Neuronal stem cell (in vitro differentiated cells): ENCODE results near the gene UBE4B.
A peak's percentile ranks its signal among the peaks of the same experiment; 100 is the strongest.

Source experiments
- DNase-seq: peaks from one replicate; pipeline ENCODE4 v3.0.0-alpha.2; 2013; ENCODE audit warnings: low spot score
- H2AFZ ChIP-seq: one replicate; pipeline ENCODE4 v1.6.1; 2013; ENCODE audit warnings: mild to moderate bottlenecking, low read length, inconsistent platforms
- H2AK5ac ChIP-seq: 2 replicates; pipeline ENCODE4 v1.6.1; 2013; ENCODE audit warnings: low read depth, mild to moderate bottlenecking, inconsistent platforms, low read length, moderate library complexity, mixed read lengths
- H2BK120ac ChIP-seq: 2 replicates; pipeline ENCODE4 v1.6.1; 2013; ENCODE audit warnings: low read depth, mild to moderate bottlenecking, inconsistent platforms, low read length, moderate library complexity, mixed read lengths
- H2BK12ac ChIP-seq: one replicate; pipeline ENCODE4 v1.6.1; 2013; ENCODE audit warnings: low read length, inconsistent platforms
- H2BK15ac ChIP-seq: 2 replicates; pipeline ENCODE4 v1.6.1; 2013; ENCODE audit warnings: mild to moderate bottlenecking, low read length, inconsistent platforms, mixed read lengths
- H2BK5ac ChIP-seq: one replicate; pipeline ENCODE4 v1.6.1; 2013; ENCODE audit warnings: inconsistent platforms, mild to moderate bottlenecking, low read length, moderate library complexity
- H3K14ac ChIP-seq: one replicate; pipeline ENCODE4 v1.6.1; 2013; ENCODE audit warnings: low read length, inconsistent platforms
- H3K18ac ChIP-seq: 2 replicates; pipeline ENCODE4 v1.6.1; 2013; ENCODE audit warnings: low read length, inconsistent platforms
- H3K23ac ChIP-seq: 2 replicates; pipeline ENCODE4 v1.6.1; 2013; ENCODE audit warnings: low read depth, mild to moderate bottlenecking, mixed read lengths, low read length, inconsistent platforms; ENCODE audit not compliant: poor library complexity
- H3K27ac ChIP-seq: replicated peaks from 3 replicates; pipeline ENCODE4 v1.5.1; 2013; ENCODE audit warnings: low read length, inconsistent platforms
- H3K27me3 ChIP-seq, 3 experiments: 2 replicates each; pipeline ENCODE4 v1.6.1; 2013; ENCODE audit warnings: low read length in 3 of 3, mild to moderate bottlenecking in 2 of 3, inconsistent platforms in 1 of 3, low read depth in 1 of 3, mixed read lengths in 1 of 3, moderate library complexity in 1 of 3; ENCODE audit not compliant: control insufficient read depth in 3 of 3, insufficient read depth in 3 of 3
- H3K36me3 ChIP-seq, 2 donors: replicated peaks in 1 of 2; 2 replicates each; pipeline ENCODE4 v1.6.1; 2013; ENCODE audit warnings: low read length in 2 of 2; ENCODE audit not compliant: control insufficient read depth in 2 of 2, insufficient read depth in 2 of 2
- H3K4ac ChIP-seq: 2 replicates; pipeline ENCODE4 v1.6.1; 2013; ENCODE audit warnings: inconsistent platforms, mild to moderate bottlenecking, low read length, moderate library complexity
- H3K4me1 ChIP-seq, 2 donors: 1 replicate in 1 of 2; 2 replicates in 1 of 2; pipeline ENCODE4 v1.6.1; 2013; ENCODE audit warnings: low read length in 2 of 2, low read depth in 1 of 2; ENCODE audit not compliant: control insufficient read depth in 2 of 2, insufficient read depth in 1 of 2
- H3K4me2 ChIP-seq: one replicate; pipeline ENCODE4 v1.6.1; 2013; ENCODE audit warnings: mild to moderate bottlenecking, low read length, inconsistent platforms; ENCODE audit not compliant: insufficient read depth, poor library complexity, severe bottlenecking
- H3K4me3 ChIP-seq, 2 donors: 2 replicates each; pipeline ENCODE4 v1.5.1; 2013; ENCODE audit warnings: low read length in 2 of 2, mild to moderate bottlenecking in 2 of 2, inconsistent platforms in 1 of 2, moderate library complexity in 1 of 2
- H3K79me1 ChIP-seq: one replicate; pipeline ENCODE4 v1.6.1; 2013; ENCODE audit warnings: low read depth, mild to moderate bottlenecking, inconsistent platforms, low read length, moderate library complexity
- H3K9ac ChIP-seq: one replicate; pipeline ENCODE4 v1.6.1; 2013; ENCODE audit warnings: mild to moderate bottlenecking, low read depth, low read length, inconsistent platforms; ENCODE audit not compliant: poor library complexity
- H3K9me3 ChIP-seq, 2 donors: replicated peaks in 1 of 2; 2 replicates each; pipeline versions ENCODE3 to v1.6.1; 2013; ENCODE audit warnings: low read length in 2 of 2, mild to moderate bottlenecking in 2 of 2, inconsistent platforms in 1 of 2, low read depth in 1 of 2, mixed read lengths in 1 of 2, moderate library complexity in 1 of 2; ENCODE audit not compliant: control insufficient read depth in 2 of 2, insufficient read depth in 1 of 2
- H4K8ac ChIP-seq: one replicate; pipeline ENCODE4 v1.6.1; 2013; ENCODE audit warnings: low read depth, mild to moderate bottlenecking, inconsistent platforms, low read length, moderate library complexity
- H4K91ac ChIP-seq: one replicate; pipeline ENCODE4 v1.6.1; 2013; ENCODE audit warnings: low read length, low read depth, mild to moderate bottlenecking, inconsistent platforms; ENCODE audit not compliant: poor library complexity
- WGBS, 2 donors: extraction: QIAGEN DNeasy Blood & Tissue Kit; methylation state at CpG; one replicate each; pipeline ENCODE4 v1.1.7; 2013; ENCODE audit warnings: missing lambda C conversion rate in 2 of 2, mixed read lengths in 1 of 2; ENCODE audit not compliant: insufficient read length in 2 of 2, insufficient replicate concordance in 1 of 2; ENCODE audit errors: extremely low coverage in 2 of 2; 5-methylcytosine and 5-hydroxymethylcytosine counted together

UBE4B gene

GRCh38 chr1:10143961-10144485 is 111.3 kb downstream of the UBE4B start:
- no peak overlapping the region for H2BK15ac ChIP-seq
- no peak overlapping the region for H2AFZ ChIP-seq
- H3K4me2 ChIP-seq = no peak overlapping the region
- H4K8ac ChIP-seq = no peak overlapping the region
- no peak overlapping the region for H3K4me3 ChIP-seq
- H3K79me1 ChIP-seq = no peaks in the 10 kb centered on the region
- no peak overlapping the region for H2AK5ac ChIP-seq
- H2BK120ac ChIP-seq = no peak overlapping the region
- WGBS, 2 donors = no CpG with 5 or more reads among the region's 7 CpGs
- no peak overlapping the region for H3K18ac ChIP-seq
- H3K23ac ChIP-seq = no peak overlapping the region
- H3K27ac ChIP-seq = no peak overlapping the region
- no peak overlapping the region for H3K4ac ChIP-seq
- H3K36me3 ChIP-seq = peaks cover 4 to 52% of the 10 kb centered on the region in 2 donors
- no peaks in the 10 kb centered on the region for H3K27me3 ChIP-seq
- no peak overlapping the region for H4K91ac ChIP-seq
- no peak for DNase-seq
- H2BK5ac ChIP-seq = no peak overlapping the region
- no peak overlapping the region for H3K9ac ChIP-seq
- H3K4me1 ChIP-seq = no peaks in the 10 kb centered on the region
- no peak overlapping the region for H2BK12ac ChIP-seq
- no peak overlapping the region for H3K14ac ChIP-seq
- no peaks in the 10 kb centered on the region for H3K9me3 ChIP-seq

GRCh38 chr1:10146391-10146790 is 113.6 kb downstream of the UBE4B start:
- H3K9ac ChIP-seq = no peak overlapping the region
- WGBS, 2 donors = no CpG with 5 or more reads among the region's 8 CpGs
- no peak overlapping the region for H4K8ac ChIP-seq

GRCh38 chr1:10149231-10149630 is 116.5 kb downstream of the UBE4B start:
- H3K4me2 ChIP-seq = no peak overlapping the region
- no peak overlapping the region for H3K18ac ChIP-seq
- H3K9me3 ChIP-seq = no peaks in the 10 kb centered on the region
- peaks cover 2% of the 10 kb centered on the region for H3K79me1 ChIP-seq
- no peak overlapping the region for H4K8ac ChIP-seq
- H3K14ac ChIP-seq = no peak overlapping the region
- H2AK5ac ChIP-seq = no peak overlapping the region
- H3K9ac ChIP-seq = no peak overlapping the region
- no peak overlapping the region for H2BK12ac ChIP-seq
- H3K4me1 ChIP-seq = no peaks in the 10 kb centered on the region
- H3K27ac ChIP-seq = no peak overlapping the region
- H3K4ac ChIP-seq = no peak overlapping the region
- DNase-seq = no peak
- peaks cover 14 to 35% of the 10 kb centered on the region in 2 donors for H3K36me3 ChIP-seq
- no peak overlapping the region for H3K4me3 ChIP-seq
- no peak overlapping the region for H2BK120ac ChIP-seq
- no peaks in the 10 kb centered on the region for H3K27me3 ChIP-seq
- H2BK5ac ChIP-seq = no peak overlapping the region
- no peak overlapping the region for H3K23ac ChIP-seq
- H2BK15ac ChIP-seq = no peak overlapping the region
- H4K91ac ChIP-seq = no peak overlapping the region
- H2AFZ ChIP-seq = no peak overlapping the region

More at GRCh38 chr1:10146391-10146790, 113.6 kb downstream of the UBE4B start:
- Histone ChIP-seq H2BK12ac (no peak overlapping the region), H2AK5ac (no peak overlapping the region), H3K27me3 (no peaks in the 10 kb centered on the region), H2BK120ac (no peak overlapping the region), H3K9me3 (no peaks in the 10 kb centered on the region), H3K79me1 (peaks cover under 1% of the 10 kb centered on the region), H3K4me2 (no peak overlapping the region), H3K4me3 (no peak overlapping the region), H2AFZ (no peak overlapping the region), H3K14ac (no peak overlapping the region), H3K27ac (no peak overlapping the region), H4K91ac (no peak overlapping the region), H3K4me1 (no peaks in the 10 kb centered on the region), H2BK5ac (no peak overlapping the region), H3K23ac (no peak overlapping the region), H3K36me3 (peaks cover 9 to 42% of the 10 kb centered on the region in 2 donors), H3K4ac (no peak overlapping the region), H2BK15ac (no peak overlapping the region), H3K18ac (no peak overlapping the region)
- DNase-seq = no peak

- peak; percentile 26 for DNase-seq
- peaks cover 2% of the 10 kb centered on the region for H3K79me1 ChIP-seq
- H2AK5ac ChIP-seq = no peak overlapping the region
- no peaks in the 10 kb centered on the region for H3K4me1 ChIP-seq
- H4K8ac ChIP-seq = no peak overlapping the region
- H2BK120ac ChIP-seq = no peak overlapping the region
- H3K18ac ChIP-seq = no peak overlapping the region
- no peaks in the 10 kb centered on the region for H3K27me3 ChIP-seq
- H3K14ac ChIP-seq = no peak overlapping the region
- no peaks in the 10 kb centered on the region for H3K9me3 ChIP-seq
- H3K4ac ChIP-seq = no peak overlapping the region
- no peak overlapping the region for H4K91ac ChIP-seq
- no CpG with 5 or more reads among the region's 8 CpGs for WGBS, 2 donors
- no peak overlapping the region for H3K27ac ChIP-seq
- no peak overlapping the region for H3K4me2 ChIP-seq
- no peak overlapping the region for H3K23ac ChIP-seq
- no peak overlapping the region for H2BK15ac ChIP-seq
- no peak overlapping the region for H3K9ac ChIP-seq
- no peak overlapping the region for H2BK12ac ChIP-seq
- H2BK5ac ChIP-seq = no peak overlapping the region
- H3K4me3 ChIP-seq = no peak overlapping the region
- H2AFZ ChIP-seq = no peak overlapping the region
- H3K36me3 ChIP-seq = peaks cover 12 to 42% of the 10 kb centered on the region in 2 donors
Observed at GRCh38 chr1:10152709-10153284, 120.0 kb downstream of the UBE4B start.
